ENCODE results near the gene EXOSC10. TPM values are rescaled to one million over a fixed set of nuclear protein-coding genes. Genes with fewer than 3 reads are reported as not detected.

The EXOSC10 gene
- total RNA-seq, 2 donors from 2014 or later, result 48.0 to 55.2 TPM

- Histone ChIP-seq H3K4me1 (no peaks in the 10 kb centered on the region), H3K27ac (no peak overlapping the region), H3K27me3 (no peaks in the 10 kb centered on the region), H3K9ac (ENCODE audit: low read depth in 2 of 2, low read length in 2 of 2) (no peak overlapping the region), H3K9me3 (no peaks in the 10 kb centered on the region), H3K4me3 (no peak overlapping the region), H3K36me3 (peaks cover 3% of the 10 kb centered on the region)
- no peak for DNase-seq
- intact Hi-C loops (cut with DNase I), result no loop called here
- TF ChIP-seq CTCF (IDR thresholded peaks at IDR 0.05), result no peak
These were observed 43.7 kb upstream of the EXOSC10 start for GRCh38 chr1:11143401-11143800.

GRCh38 chr1:11142618-11143391, 43.1 kb upstream of the EXOSC10 start:
- Histone ChIP-seq H3K9ac (ENCODE audit: low read depth in 2 of 2, low read length in 2 of 2) (no peak overlapping the region), H3K36me3 (peaks cover 3% of the 10 kb centered on the region), H3K27me3 (no peaks in the 10 kb centered on the region), H3K4me1 (no peaks in the 10 kb centered on the region), H3K9me3 (no peaks in the 10 kb centered on the region), H3K27ac (no peak overlapping the region), H3K4me3 (no peak overlapping the region)
- DNase-seq, result no peak
- intact Hi-C loops (cut with DNase I), result no loop called here
- no peak for TF ChIP-seq CTCF (IDR thresholded peaks at IDR 0.05)

- Histone ChIP-seq H3K27ac (no peak overlapping the region), H3K9ac (ENCODE audit: low read depth in 2 of 2, low read length in 2 of 2) (no peak overlapping the region), H3K27me3 (no peaks in the 10 kb centered on the region), H3K4me1 (no peaks in the 10 kb centered on the region), H3K9me3 (no peaks in the 10 kb centered on the region), H3K4me3 (no peak overlapping the region), H3K36me3 (peaks cover 1% of the 10 kb centered on the region)
- DNase-seq, result no peak
- intact Hi-C loops (cut with DNase I), result no loop called here
- TF ChIP-seq CTCF (IDR thresholded peaks at IDR 0.05), result no peak
These were observed 39.3 kb upstream of the EXOSC10 start for GRCh38 chr1:11138952-11139351.

- Histone ChIP-seq H3K9ac (ENCODE audit: low read depth in 2 of 2, low read length in 2 of 2) (no peak overlapping the region), H3K9me3 (no peaks in the 10 kb centered on the region), H3K36me3 (no peaks in the 10 kb centered on the region), H3K27me3 (no peaks in the 10 kb centered on the region), H3K4me3 (no peak overlapping the region), H3K4me1 (no peaks in the 10 kb centered on the region), H3K27ac (no peak overlapping the region)
- DNase-seq, result no peak
- intact Hi-C loops (cut with DNase I), result no loop called here
- TF ChIP-seq CTCF (IDR thresholded peaks at IDR 0.05), result no peak
These were observed 38.4 kb upstream of the EXOSC10 start for GRCh38 chr1:11138029-11138428.

GRCh38 chr1:11134898-11135266, 35.2 kb upstream of the EXOSC10 start:
- Histone ChIP-seq H3K36me3 (no peaks in the 10 kb centered on the region), H3K4me3 (no peak overlapping the region), H3K4me1 (no peaks in the 10 kb centered on the region), H3K9ac (ENCODE audit: low read depth in 2 of 2, low read length in 2 of 2) (no peak overlapping the region), H3K9me3 (no peaks in the 10 kb centered on the region), H3K27me3 (no peaks in the 10 kb centered on the region), H3K27ac (no peak overlapping the region)
- intact Hi-C loops (cut with DNase I), result no loop called here
- TF ChIP-seq CTCF (IDR thresholded peaks at IDR 0.05), result no peak
- no peak for DNase-seq
